OCI-LY7 (cell line): ENCODE data around the gene BICD1. TPM values are rescaled to one million over a fixed set of nuclear protein-coding genes. Genes with fewer than 3 reads are reported as not detected.

Experiments used
- BruUV-seq: library from RNA; stranded (reverse); fragments of 400-500 nt; replicated peaks from 2 replicates; lab custom pipeline; 2021; lab: Mats Ljungman, UMichigan
- CTCF ChIA-PET: fragments of 300-600 bp; sonication (Branson Sonifier 250); formaldehyde crosslinking; loops from one replicate; lab custom pipeline; 2022; ENCODE audit warnings: antibody characterized with exemption; ENCODE audit not compliant: unreplicated experiment; lab: Charles Lee
- POLR2A ChIA-PET: fragments of 300-600 bp; sonication (Branson Sonifier 250); formaldehyde crosslinking; loops from one replicate; lab custom pipeline; 2022; ENCODE audit warnings: antibody characterized with exemption; lab: Charles Lee
- DNase-seq: peaks from one replicate; pipeline ENCODE4 v3.0.0-alpha.2; 2015; ENCODE audit warnings: low spot score
- H2AFZ ChIP-seq: fragments of 200-600 bp; sonication (generic), shearing (Covaris generic); 2 replicates; pipeline ENCODE4 v1.6.1; 2014; ENCODE audit warnings: mild to moderate bottlenecking, antibody characterized with exemption, low read length, moderate library complexity
- H3K27ac ChIP-seq: fragments of 200-600 bp; sonication (generic); 2 replicates; pipeline ENCODE4 v1.5.1; 2014; ENCODE audit warnings: mixed run types, low read depth, mild to moderate bottlenecking, moderate library complexity, low read length, inconsistent platforms; ENCODE audit not compliant: poor library complexity, severe bottlenecking
- H3K36me3 ChIP-seq: fragments of 200-600 bp; sonication (generic); 2 replicates; pipeline ENCODE4 v1.6.1; 2014; ENCODE audit warnings: mild to moderate bottlenecking, antibody characterized with exemption, low read length, moderate library complexity, mixed read lengths; ENCODE audit not compliant: insufficient read depth
- H3K4me1 ChIP-seq: fragments of 200-600 bp; sonication (generic); 2 replicates; pipeline ENCODE4 v1.5.1; 2014; ENCODE audit warnings: mild to moderate bottlenecking, low read length; ENCODE audit not compliant: insufficient read depth, poor library complexity, severe bottlenecking
- H3K4me2 ChIP-seq: fragments of 200-600 bp; sonication (generic); 2 replicates; pipeline ENCODE4 v1.6.1; 2014; ENCODE audit warnings: mild to moderate bottlenecking, low read length
- H3K4me3 ChIP-seq: fragments of 200-600 bp; sonication (generic); 2 replicates; pipeline ENCODE4 v1.5.1; 2014; ENCODE audit warnings: mild to moderate bottlenecking, low read depth, low read length; ENCODE audit not compliant: poor library complexity, severe bottlenecking
- H3K79me2 ChIP-seq: fragments of 200-600 bp; sonication (generic); 2 replicates; pipeline ENCODE4 v1.6.1; 2016; ENCODE audit warnings: low read depth, mild to moderate bottlenecking, low read length, moderate library complexity, mixed read lengths; ENCODE audit not compliant: insufficient read depth
- H3K9me2 ChIP-seq: fragments of 200-600 bp; sonication (generic); 2 replicates; pipeline ENCODE4 v1.6.1; 2016; ENCODE audit warnings: mild to moderate bottlenecking, low read length, mixed read lengths; ENCODE audit not compliant: insufficient read depth
- H3K9me3 ChIP-seq: fragments of 200-600 bp; sonication (generic); 2 replicates; pipeline ENCODE4 v1.6.1; 2014; ENCODE audit warnings: mild to moderate bottlenecking, mixed run types, low read length, mixed read lengths
- H4K20me1 ChIP-seq: fragments of 200-600 bp; sonication (generic); 2 replicates; pipeline ENCODE4 v1.6.1; 2014; ENCODE audit warnings: mild to moderate bottlenecking, antibody characterized with exemption, low read length, moderate library complexity, mixed read lengths; ENCODE audit not compliant: insufficient read depth
- CTCF ChIP-seq: fragments of 200-600 bp; sonication (generic); conservative IDR thresholded peaks from 2 replicates; pipeline ENCODE4 v1.5.1; 2014; ENCODE audit warnings: mild to moderate bottlenecking, antibody characterized with exemption, low read length, moderate library complexity, mixed read lengths
- EZH2phosphoT487 ChIP-seq: fragments of 200-600 bp; sonication (generic); IDR thresholded peaks from 2 replicates; pipeline ENCODE4 v1.6.1; 2018; ENCODE audit warnings: low read depth, borderline replicate concordance, mild to moderate bottlenecking, mixed run types, antibody characterized with exemption, low read length, moderate library complexity, mixed read lengths
- intact Hi-C: fragments of 100-400 bp; cut with micrococcal nuclease; formaldehyde crosslinking; loops from one replicate; pipeline ENCODE4 v1.10.0; 2022; ENCODE audit not compliant: unreplicated experiment
- total RNA-seq, 2 experiments: library from RNA; depleted of rRNA in 1 of 2; stranded (reverse); fragments of >200 nt in 1 of 2; shearing (Covaris generic) in 1 of 2; gene quantifications; 2 replicates each; pipeline ENCODE4 v1.2.3, GENCODE V29; 2014 to 2022

The BICD1 gene
- total RNA-seq, 2 experiments from 2014 or later, result 42.9 to 88.2 TPM

DNA sequence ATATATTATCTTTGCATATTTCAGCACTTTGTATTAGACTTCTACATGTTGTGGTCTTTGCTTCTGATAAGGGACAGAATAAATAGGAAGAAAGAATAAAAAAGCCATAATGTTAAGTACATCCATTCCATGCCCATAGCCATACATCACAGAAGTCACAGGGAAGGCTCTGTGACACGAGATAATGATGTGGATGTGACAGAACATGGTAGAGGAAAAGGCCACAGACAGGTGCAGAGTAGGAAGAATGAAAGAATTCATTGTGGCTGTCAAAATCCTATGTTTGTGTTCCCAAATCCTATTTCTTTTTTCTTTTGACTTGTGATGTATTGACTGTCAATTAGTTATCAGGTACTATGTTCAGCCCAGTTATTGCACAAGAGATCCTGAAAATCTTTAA is 38.4 kb downstream of the BICD1 start:
- no peak overlapping the region for H2AFZ ChIP-seq
- TF ChIP-seq CTCF (no peak), EZH2phosphoT487 (no peak)
- no peaks in the 10 kb centered on the region for H4K20me1 ChIP-seq
- H3K9me2 ChIP-seq, result no peaks in the 10 kb centered on the region
- H3K4me2 ChIP-seq, result peak overlapping the region; percentile 37; the same call in 1 of the 2 replicates
- ChIA-PET CTCF (no interaction called here), POLR2A (no interaction called here)
- no peak for DNase-seq
- H3K9me3 ChIP-seq, result peaks cover 17% of the 10 kb centered on the region; the same call in 1 of the 2 replicates
- intact Hi-C loops, result no loop called here
- no TSS peak for BruUV-seq
- H3K27ac ChIP-seq, result no peak overlapping the region
- peaks cover 59% of the 10 kb centered on the region for H3K4me1 ChIP-seq
- peaks cover 49% of the 10 kb centered on the region for H3K36me3 ChIP-seq
- H3K4me3 ChIP-seq, result no peak overlapping the region
- H3K79me2 ChIP-seq, result peaks cover 79% of the 10 kb centered on the region

DNA sequence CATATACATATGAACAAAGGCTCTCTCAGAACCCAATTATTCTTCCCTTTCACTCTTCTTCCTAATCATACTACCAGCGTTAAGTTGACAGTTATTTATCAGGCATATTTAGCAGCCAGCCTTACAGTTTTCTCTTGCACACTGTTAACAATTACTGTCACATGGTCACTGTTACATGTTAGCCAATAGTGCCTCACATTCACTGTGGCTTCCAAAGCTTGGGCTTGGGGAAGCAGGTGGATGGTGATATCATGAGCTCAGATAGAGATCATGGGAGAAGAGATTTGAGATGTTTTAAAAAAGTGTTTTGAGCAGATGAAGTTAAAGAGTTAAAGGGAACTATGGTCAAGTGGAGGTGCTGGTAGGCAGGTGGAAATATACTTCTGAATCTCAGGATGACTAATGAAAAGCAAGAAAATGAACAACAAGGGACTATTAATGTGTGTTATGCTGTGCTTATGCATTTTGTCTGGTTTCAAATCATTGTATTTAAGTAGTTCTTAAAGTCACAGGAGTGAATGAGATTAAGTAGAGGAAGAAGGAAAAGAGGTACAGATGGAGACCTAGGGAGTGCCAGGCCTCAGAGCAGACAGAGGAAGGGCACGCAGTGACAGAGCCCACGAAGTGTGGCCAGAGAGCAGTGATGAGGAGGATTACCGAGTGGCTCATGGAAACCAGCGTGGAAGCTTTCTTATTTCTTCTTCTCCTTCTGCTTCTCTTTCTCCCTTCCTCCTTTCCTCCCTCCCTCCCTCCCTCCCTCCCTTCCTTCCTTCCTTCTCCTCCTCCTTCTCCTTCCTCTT is 39.6 kb downstream of the BICD1 start:
- DNase-seq, result no peak
- peak overlapping the region; percentile 12 for H3K27ac ChIP-seq
- ChIA-PET CTCF (no interaction called here), POLR2A (interaction anchor here (1.0 kb wide), 1 partner anchor 9 kb away, joined by 3 read pairs; no protein-coding TSS in a partner anchor)
- TF ChIP-seq CTCF (no peak), EZH2phosphoT487 (no peak)
- no peaks in the 10 kb centered on the region for H4K20me1 ChIP-seq
- no TSS peak for BruUV-seq
- peaks cover 55% of the 10 kb centered on the region for H3K36me3 ChIP-seq
- no peaks in the 10 kb centered on the region for H3K9me2 ChIP-seq
- H3K4me2 ChIP-seq, result peak overlapping the region; percentile 8
- no peak overlapping the region for H2AFZ ChIP-seq
- H3K9me3 ChIP-seq, result peaks cover 17% of the 10 kb centered on the region; the same call in 1 of the 2 replicates
- H3K79me2 ChIP-seq, result peaks cover 68% of the 10 kb centered on the region
- H3K4me1 ChIP-seq, result peaks cover 47% of the 10 kb centered on the region
- intact Hi-C loops, result no loop called here
- no peak overlapping the region for H3K4me3 ChIP-seq

DNA sequence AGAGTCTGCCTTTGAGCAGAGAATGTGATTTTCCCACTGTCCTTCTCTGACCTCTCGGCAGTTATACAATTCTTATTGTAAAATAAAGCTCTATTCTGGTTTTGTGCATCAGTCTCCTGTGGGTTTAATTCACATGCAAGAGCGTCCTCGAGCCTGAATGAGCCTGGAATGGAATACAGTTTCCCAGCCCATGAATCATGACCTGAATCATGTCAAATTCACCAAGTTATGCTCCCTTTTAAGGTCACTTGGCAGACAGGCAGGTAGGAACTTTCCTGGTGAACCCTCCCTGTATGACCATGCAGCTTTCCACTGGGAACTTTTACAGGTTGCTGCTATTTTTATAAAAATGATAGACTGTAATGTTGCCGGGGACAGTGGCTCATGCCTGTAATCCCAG is 41.7 kb downstream of the BICD1 start:
- Histone ChIP-seq H3K4me2 (no peak overlapping the region), H3K36me3 (peaks cover 61% of the 10 kb centered on the region), H3K79me2 (peaks cover 47% of the 10 kb centered on the region), H3K4me3 (no peak overlapping the region), H3K27ac (no peak overlapping the region), H2AFZ (no peak overlapping the region), H3K9me2 (no peaks in the 10 kb centered on the region), H4K20me1 (no peaks in the 10 kb centered on the region), H3K4me1 (peaks cover 31% of the 10 kb centered on the region), H3K9me3 (peaks cover 17% of the 10 kb centered on the region; the same call in 1 of the 2 replicates)
- ChIA-PET POLR2A (interaction anchor here (0.6 kb wide), 1 partner anchor 14 kb away, joined by 3 read pairs; no protein-coding TSS in a partner anchor), CTCF (no interaction called here)
- no peak for TF ChIP-seq EZH2phosphoT487
- TF ChIP-seq CTCF, result no peak
- DNase-seq, result no peak
- no TSS peak for BruUV-seq
- intact Hi-C loops, result no loop called here
